ENCODE measurements around the gene CXXC5.

- peak; percentile 96 to 99 (median 98) for TF ChIP-seq CTCF (IDR thresholded peaks at IDR 0.05)
- TF ChIP-seq POLR2A (IDR thresholded peaks at IDR 0.05), result no peak
These were observed 14.7 kb upstream of the CXXC5 start for GRCh38 chr5:139633295-139634027.

Data from sigmoid colon (tissue), 3 donors.